Neural cell (in vitro differentiated cells): ENCODE results near the gene RIMS4. TPM values are rescaled to one million over a fixed set of nuclear protein-coding genes. Genes with fewer than 3 reads are reported as not detected.

Source experiments
- H2AFZ ChIP-seq: fragments of 200-600, 300-800 bp; sonication (generic), shearing (Covaris generic); 2 replicates; pipeline ENCODE4 v1.6.0; 2014; ENCODE audit warnings: low read depth, mild to moderate bottlenecking, antibody characterized with exemption, low read length, moderate library complexity
- H3F3A ChIP-seq: fragments of 200-600 bp; shearing (Covaris generic); 2 replicates; pipeline ENCODE4 v1.6.1; 2016; ENCODE audit warnings: mild to moderate bottlenecking, moderate library complexity, mixed read lengths, antibody characterized with exemption, low read length; ENCODE audit not compliant: insufficient read depth, poor library complexity, severe bottlenecking
- H3K27ac ChIP-seq: fragments of 200-600, 300-800 bp; sonication (generic), shearing (Covaris generic); 2 replicates; pipeline ENCODE4 v1.5.1; 2014; ENCODE audit warnings: mild to moderate bottlenecking, low read length, moderate library complexity
- H3K27me3 ChIP-seq: fragments of 300-800, 200-600 bp; sonication (generic), shearing (Covaris generic); 2 replicates; pipeline ENCODE4 v1.6.0; 2014; ENCODE audit warnings: mild to moderate bottlenecking, low read depth, low read length, moderate library complexity; ENCODE audit not compliant: insufficient read depth
- H3K36me3 ChIP-seq: fragments of 300-800, 200-600 bp; sonication (generic), shearing (Covaris generic); 2 replicates; pipeline ENCODE4 v1.5.1; 2014; ENCODE audit warnings: mild to moderate bottlenecking, antibody characterized with exemption, low read length, moderate library complexity; ENCODE audit not compliant: insufficient read depth
- H3K4me2 ChIP-seq: fragments of 300-800, 200-600 bp; sonication (generic), shearing (Covaris generic); 2 replicates; pipeline ENCODE4 v1.6.0; 2014; ENCODE audit warnings: mild to moderate bottlenecking, low read length
- H3K4me3 ChIP-seq: fragments of 300-800, 200-600 bp; sonication (generic), shearing (Covaris generic); 2 replicates; pipeline ENCODE4 v1.5.1; 2014; ENCODE audit warnings: mild to moderate bottlenecking, low read length, moderate library complexity
- H3K79me2 ChIP-seq: fragments of 200-600 bp; shearing (Covaris generic); replicated peaks from 2 replicates; pipeline ENCODE4 v1.6.0; 2014; ENCODE audit warnings: mild to moderate bottlenecking, low read length, moderate library complexity; ENCODE audit not compliant: insufficient read depth
- H3K9ac ChIP-seq: fragments of 300-800, 200-600 bp; sonication (generic), shearing (Covaris generic); 2 replicates; pipeline ENCODE4 v1.6.1; 2016; ENCODE audit warnings: mild to moderate bottlenecking, low read length, mixed read lengths
- H3K9me2 ChIP-seq: fragments of 200-600 bp; shearing (Covaris generic); 2 replicates; pipeline ENCODE4 v1.6.1; 2016; ENCODE audit warnings: mild to moderate bottlenecking, low read length, mixed read lengths; ENCODE audit not compliant: insufficient read depth
- H3K9me3 ChIP-seq: fragments of 200-600, 300-800 bp; sonication (generic), shearing (Covaris generic); 2 replicates; pipeline ENCODE4 v1.6.1; 2016; ENCODE audit warnings: mild to moderate bottlenecking, mixed run types, low read length, moderate library complexity, mixed read lengths
- H4K20me1 ChIP-seq: fragments of 200-600 bp; shearing (Covaris generic); 2 replicates; pipeline ENCODE4 v1.6.1; 2016; ENCODE audit warnings: mild to moderate bottlenecking, mixed run types; ENCODE audit not compliant: insufficient read depth
- CTCF ChIP-seq: fragments of 450-650 bp; IDR thresholded peaks from 2 replicates; pipeline ENCODE4 v1.5.1; 2014; ENCODE audit warnings: antibody characterized with exemption, mild to moderate bottlenecking, moderate library complexity; ENCODE audit not compliant: poor library complexity, severe bottlenecking
- EP300 ChIP-seq: fragments of 450-650 bp; conservative IDR thresholded peaks from 2 replicates; pipeline ENCODE4 v1.6.1; 2014; ENCODE audit warnings: antibody characterized with exemption, mild to moderate bottlenecking, moderate library complexity; ENCODE audit not compliant: poor library complexity, severe bottlenecking
- EZH2 ChIP-seq: fragments of 200-600, 300-800 bp; shearing (Covaris generic), sonication (generic); IDR thresholded peaks from 2 replicates; pipeline ENCODE4 v1.6.1; 2014; ENCODE audit warnings: antibody characterized with exemption, low read length, borderline replicate concordance, mild to moderate bottlenecking; ENCODE audit not compliant: insufficient read depth, poor library complexity, severe bottlenecking
- MXI1 ChIP-seq: fragments of 450-650 bp; conservative IDR thresholded peaks from 2 replicates; pipeline ENCODE4 v1.6.1; 2014; ENCODE audit warnings: antibody characterized with exemption, mild to moderate bottlenecking; ENCODE audit not compliant: poor library complexity, severe bottlenecking
- POLR2AphosphoS5 ChIP-seq: IDR thresholded peaks from 2 replicates; pipeline ENCODE4 v1.6.1; 2012
- RAD21 ChIP-seq: fragments of 450-650 bp; conservative IDR thresholded peaks from 2 replicates; pipeline ENCODE4 v1.6.1; 2014; ENCODE audit warnings: antibody characterized with exemption, mild to moderate bottlenecking, moderate library complexity
- REST ChIP-seq: IDR thresholded peaks from 2 replicates; pipeline ENCODE4 v1.6.1; 2012; ENCODE audit warnings: borderline replicate concordance
- SMC3 ChIP-seq: fragments of 450-650 bp; conservative IDR thresholded peaks from 2 replicates; pipeline ENCODE4 v1.6.1; 2014; ENCODE audit warnings: antibody characterized with exemption, mild to moderate bottlenecking, moderate library complexity; ENCODE audit not compliant: poor library complexity
- TAF1 ChIP-seq: IDR thresholded peaks from 2 replicates; pipeline ENCODE4 v1.6.1; 2012; ENCODE audit warnings: low read depth
- polyA plus RNA-seq: library from polyadenylated mRNA; depleted of rRNA; stranded (reverse); fragments of >200 nt; gene quantifications from 2 replicates; pipeline ENCODE4 v1.2.3, GENCODE V29; 2014

Gene RIMS4
- polyA plus RNA-seq, 1 donor from 2014 or later = 40.6 TPM

GRCh38 chr20:44706301-44707017, 103.9 kb downstream of the RIMS4 start:
- Histone ChIP-seq H3K4me2 (no peak overlapping the region), H3K27me3 (no peaks in the 10 kb centered on the region), H3K4me3 (no peak overlapping the region), H3K27ac (no peak overlapping the region), H3K9ac (no peak overlapping the region), H2AFZ (no peak overlapping the region), H3F3A (no peaks in the 10 kb centered on the region), H3K9me3 (no peaks in the 10 kb centered on the region), H3K9me2 (no peaks in the 10 kb centered on the region), H4K20me1 (no peaks in the 10 kb centered on the region), H3K79me2 (no peaks in the 10 kb centered on the region), H3K36me3 (no peaks in the 10 kb centered on the region)
- TF ChIP-seq EP300 (no peak), CTCF (no peak), EZH2 (no peak), MXI1 (no peak), SMC3 (no peak), POLR2AphosphoS5 (no peak), REST (no peak), RAD21 (no peak), TAF1 (no peak)

- Histone ChIP-seq H3K9me3 (no peaks in the 10 kb centered on the region), H4K20me1 (no peaks in the 10 kb centered on the region), H3K4me2 (no peak overlapping the region), H3K4me3 (no peak overlapping the region), H3K36me3 (no peaks in the 10 kb centered on the region), H3K9ac (no peak overlapping the region), H3K9me2 (no peaks in the 10 kb centered on the region), H2AFZ (no peak overlapping the region), H3F3A (no peaks in the 10 kb centered on the region), H3K79me2 (no peaks in the 10 kb centered on the region), H3K27ac (no peak overlapping the region), H3K27me3 (no peaks in the 10 kb centered on the region)
- no peak for TF ChIP-seq EZH2
- no peak for TF ChIP-seq EP300
- no peak for TF ChIP-seq TAF1
- no peak for TF ChIP-seq REST
- TF ChIP-seq POLR2AphosphoS5 = no peak
- no peak for TF ChIP-seq CTCF
- TF ChIP-seq SMC3 = no peak
- TF ChIP-seq RAD21 = no peak
- no peak for TF ChIP-seq MXI1
Observed at GRCh38 chr20:44705364-44706094, 104.8 kb downstream of the RIMS4 start.
